Measurements from ENCODE around the gene GYG1. TPM values are rescaled to one million over a fixed set of nuclear protein-coding genes. Genes with fewer than 3 reads are reported as not detected.

GYG1 gene
- total RNA-seq, 4 donors from 2014 or later, result 19.8 to 89.8 (median 35.3) TPM

DNA sequence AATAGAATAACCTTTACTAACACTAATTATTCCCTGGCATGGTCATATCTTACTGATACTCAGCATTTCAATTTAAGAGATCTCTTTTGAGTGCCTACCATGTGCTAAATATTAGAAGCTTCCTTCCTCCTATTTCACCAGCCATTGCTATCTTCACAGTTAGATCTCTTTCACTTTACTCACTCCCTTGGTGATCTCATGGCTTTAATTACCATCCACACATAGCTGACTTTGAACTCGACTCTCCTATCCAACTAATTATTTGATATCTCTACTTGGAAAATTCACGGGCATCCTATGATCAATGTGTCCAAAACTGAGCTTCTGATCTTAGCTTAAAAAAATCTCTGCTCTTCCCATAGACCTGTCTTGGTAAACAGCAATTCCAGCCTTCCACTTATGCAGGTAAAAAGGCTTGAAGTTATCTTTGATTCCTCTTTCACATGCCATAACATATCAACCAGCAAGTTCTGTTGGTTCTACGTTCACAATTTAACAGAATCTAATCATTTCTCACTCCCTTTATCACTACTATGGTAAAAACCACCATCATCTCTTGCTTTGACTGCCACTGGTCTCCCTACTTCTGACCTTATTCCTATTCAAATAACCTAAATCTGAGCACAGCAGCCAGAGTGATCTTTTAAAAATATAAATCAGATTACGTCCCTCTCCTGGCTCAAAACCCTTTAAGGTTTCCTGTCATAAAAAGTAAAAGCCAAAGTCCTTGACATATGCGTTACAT is 53.2 kb downstream of the GYG1 start:
- Histone ChIP-seq H3K4me1 (peaks cover 0 to 6% (median 3%) of the 10 kb centered on the region in 4 donors), H3K9me3 (no peaks in the 10 kb centered on the region), H3K4me3 (no peak overlapping the region), H3K27me3 (no peaks in the 10 kb centered on the region), H3K36me3 (peaks cover 0 to 21% (median 0%) of the 10 kb centered on the region in 4 donors), H3K27ac (no peak overlapping the region)
- no peak for TF ChIP-seq POLR2A (IDR thresholded peaks at IDR 0.05)
- WGBS, 2 donors (ENCODE audit: low coverage in 1 of 2), result 88 to 100% methylated on average over 5 of the region's 5 CpGs
- no peak for DNase-seq
- intact Hi-C loops (cut with DNase I; ENCODE audit: low total_unique reads), result no loop called here
- in situ Hi-C loops (cut with MboI; ENCODE audit: low pct_ligation_motif_present in 1 of 4, low pct_unique_long_range_greater_than_20kb in 1 of 4, low sequenced_read_pairs in 3 of 4), result no loop called here

DNA sequence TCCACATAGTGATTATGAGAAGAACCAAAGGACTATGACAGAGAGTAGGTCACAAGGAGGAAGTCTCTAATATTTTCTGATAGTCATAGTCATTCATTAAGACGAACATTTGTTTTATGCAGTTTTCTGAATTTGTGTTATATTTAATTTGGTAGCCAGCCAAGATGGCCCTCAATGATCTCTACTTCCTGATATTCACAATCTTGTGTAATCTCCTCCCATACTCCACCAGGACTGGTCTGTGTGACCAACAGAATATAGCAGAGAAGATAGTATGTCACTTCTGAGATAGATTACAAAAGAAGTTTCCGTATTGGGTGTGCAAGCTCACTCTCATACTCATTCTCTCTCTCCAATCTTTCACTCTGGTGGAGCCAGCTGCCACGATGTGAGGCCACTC is 64.2 kb downstream of the GYG1 start:
- Histone ChIP-seq H3K4me1 (no peaks in the 10 kb centered on the region), H3K36me3 (peaks cover 0 to 8% (median 4%) of the 10 kb centered on the region in 4 donors), H3K27me3 (no peaks in the 10 kb centered on the region), H3K27ac (no peak overlapping the region), H3K4me3 (no peak overlapping the region), H3K9me3 (no peaks in the 10 kb centered on the region)
- intact Hi-C loops (cut with DNase I; ENCODE audit: low total_unique reads) (no loop called here), in situ Hi-C loops (cut with MboI; ENCODE audit: low pct_ligation_motif_present in 1 of 4, low pct_unique_long_range_greater_than_20kb in 1 of 4, low sequenced_read_pairs in 3 of 4) (no loop called here)
- TF ChIP-seq, protein P1, sequence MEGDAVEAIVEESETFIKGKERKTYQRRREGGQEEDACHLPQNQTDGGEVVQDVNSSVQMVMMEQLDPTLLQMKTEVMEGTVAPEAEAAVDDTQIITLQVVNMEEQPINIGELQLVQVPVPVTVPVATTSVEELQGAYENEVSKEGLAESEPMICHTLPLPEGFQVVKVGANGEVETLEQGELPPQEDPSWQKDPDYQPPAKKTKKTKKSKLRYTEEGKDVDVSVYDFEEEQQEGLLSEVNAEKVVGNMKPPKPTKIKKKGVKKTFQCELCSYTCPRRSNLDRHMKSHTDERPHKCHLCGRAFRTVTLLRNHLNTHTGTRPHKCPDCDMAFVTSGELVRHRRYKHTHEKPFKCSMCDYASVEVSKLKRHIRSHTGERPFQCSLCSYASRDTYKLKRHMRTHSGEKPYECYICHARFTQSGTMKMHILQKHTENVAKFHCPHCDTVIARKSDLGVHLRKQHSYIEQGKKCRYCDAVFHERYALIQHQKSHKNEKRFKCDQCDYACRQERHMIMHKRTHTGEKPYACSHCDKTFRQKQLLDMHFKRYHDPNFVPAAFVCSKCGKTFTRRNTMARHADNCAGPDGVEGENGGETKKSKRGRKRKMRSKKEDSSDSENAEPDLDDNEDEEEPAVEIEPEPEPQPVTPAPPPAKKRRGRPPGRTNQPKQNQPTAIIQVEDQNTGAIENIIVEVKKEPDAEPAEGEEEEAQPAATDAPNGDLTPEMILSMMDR (IDR thresholded peaks at IDR 0.05), result no peak
- TF ChIP-seq EP300 (IDR thresholded peaks at IDR 0.05; ENCODE audit: low read depth) (no peak), POLR2AphosphoS5 (IDR thresholded peaks at IDR 0.05) (no peak), POLR2A (IDR thresholded peaks at IDR 0.05) (no peak)
- 53 to 85% methylated on average over 1 to 3 of the region's 3 CpGs for WGBS, 2 donors (ENCODE audit: low coverage in 1 of 2)
- no peak for DNase-seq

DNA sequence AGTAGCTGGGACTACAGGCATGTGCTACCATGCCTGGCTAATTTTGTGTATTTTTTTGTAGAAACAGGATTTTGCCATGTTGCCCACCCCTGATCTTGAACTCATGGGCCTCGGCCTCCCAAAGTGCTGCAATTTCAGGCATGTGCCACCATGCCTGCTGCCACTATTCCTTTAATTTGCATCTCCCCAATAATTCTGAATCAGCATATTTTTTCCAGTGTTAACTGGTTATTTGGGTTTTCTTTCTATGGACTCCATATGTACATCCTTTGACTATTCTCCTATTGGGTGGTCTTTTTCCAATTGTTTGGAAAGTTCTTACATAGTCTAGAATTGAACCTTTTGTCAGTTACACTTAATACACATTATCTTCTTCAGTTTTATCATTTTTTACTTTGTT is 66.9 kb downstream of the GYG1 start:
- no peaks in the 10 kb centered on the region for H3K4me1 ChIP-seq
- WGBS, 2 donors (ENCODE audit: low coverage in 1 of 2), result 100% methylated on average over 1 of the region's 1 CpG; no CpG with 5 or more reads in 1 of the 2 donors
- no peak overlapping the region for H3K27ac ChIP-seq
- intact Hi-C loops (cut with DNase I; ENCODE audit: low total_unique reads), result no loop called here
- H3K4me3 ChIP-seq, result no peak overlapping the region
- no peak for TF ChIP-seq POLR2AphosphoS5 (IDR thresholded peaks at IDR 0.05)
- TF ChIP-seq, protein P1 (IDR thresholded peaks at IDR 0.05), result no peak
- TF ChIP-seq POLR2A (IDR thresholded peaks at IDR 0.05), result no peak
- no peak for TF ChIP-seq EP300 (IDR thresholded peaks at IDR 0.05; ENCODE audit: low read depth)
- H3K36me3 ChIP-seq, result peaks cover 0 to 8% (median 2%) of the 10 kb centered on the region in 4 donors
- no peaks in the 10 kb centered on the region for H3K9me3 ChIP-seq
- in situ Hi-C loops (cut with MboI; ENCODE audit: low pct_ligation_motif_present in 1 of 4, low pct_unique_long_range_greater_than_20kb in 1 of 4, low sequenced_read_pairs in 3 of 4), result no loop called here
- no peaks in the 10 kb centered on the region for H3K27me3 ChIP-seq
- DNase-seq, result no peak

DNA sequence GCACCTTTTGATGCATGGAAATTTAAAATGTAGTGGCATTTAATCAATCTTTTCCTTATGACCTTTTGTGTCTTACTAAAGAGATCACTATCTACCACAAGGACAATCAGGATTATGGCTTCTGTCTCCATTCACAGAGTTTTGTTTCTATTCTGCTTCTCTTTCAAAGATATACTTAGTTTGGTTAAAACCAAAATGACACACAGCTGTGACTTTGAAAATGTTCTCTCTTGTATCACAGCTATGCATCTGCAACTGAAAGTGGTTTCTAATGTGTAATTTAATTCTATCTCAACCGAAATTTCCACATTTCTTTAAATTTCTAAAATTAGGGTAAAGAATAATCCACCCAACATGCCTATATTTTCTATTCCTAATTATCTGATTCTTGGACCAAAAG is 67.3 kb downstream of the GYG1 start:
- 70 to 80% methylated on average over 1 of the region's 1 CpG for WGBS, 2 donors (ENCODE audit: low coverage in 1 of 2)
- in situ Hi-C loops (cut with MboI; ENCODE audit: low pct_ligation_motif_present in 1 of 4, low pct_unique_long_range_greater_than_20kb in 1 of 4, low sequenced_read_pairs in 3 of 4) (no loop called here), intact Hi-C loops (cut with DNase I; ENCODE audit: low total_unique reads) (no loop called here)
- no peaks in the 10 kb centered on the region for H3K27me3 ChIP-seq
- H3K4me1 ChIP-seq, result no peaks in the 10 kb centered on the region
- H3K27ac ChIP-seq, result no peak overlapping the region
- H3K9me3 ChIP-seq, result no peaks in the 10 kb centered on the region
- H3K36me3 ChIP-seq, result peaks cover 0 to 8% (median 2%) of the 10 kb centered on the region in 4 donors
- TF ChIP-seq EP300 (IDR thresholded peaks at IDR 0.05; ENCODE audit: low read depth) (no peak), POLR2A (IDR thresholded peaks at IDR 0.05) (no peak), POLR2AphosphoS5 (IDR thresholded peaks at IDR 0.05) (no peak)
- TF ChIP-seq, protein P1 (IDR thresholded peaks at IDR 0.05), result no peak
- no peak overlapping the region for H3K4me3 ChIP-seq
- no peak for DNase-seq
